AG04449 (cell line): ENCODE results near the gene AIG1.

Experiments
- CTCF ChIA-PET: fragments of 350-600 bp; formaldehyde crosslinking; extraction: SDS; loops from one replicate; lab custom pipeline; 2021; ENCODE audit warnings: antibody characterized with exemption; lab: Yijun Ruan, JAX
- POLR2A ChIA-PET: fragments of 400-600, 350-600 bp; formaldehyde crosslinking; extraction: SDS; loops from one replicate; lab custom pipeline; 2020; ENCODE audit warnings: antibody characterized with exemption, inconsistent platforms; lab: Yijun Ruan, JAX
- DNase-seq: peaks from one replicate; pipeline ENCODE4 v3.0.0-alpha.2; 2010; ENCODE audit warnings: low read depth, low spot score
- H3K4me3 ChIP-seq: 2 replicates; pipeline ENCODE4 v1.5.1; 2011; ENCODE audit warnings: low read depth, mild to moderate bottlenecking, control low read depth, low read length
- CTCF ChIP-seq: IDR thresholded peaks from one replicate; pipeline ENCODE4 v1.5.1; 2011; ENCODE audit warnings: mild to moderate bottlenecking, moderate library complexity, low read length, control low read depth, inconsistent platforms; ENCODE audit not compliant: insufficient read depth; ENCODE audit errors: missing control alignments

AIG1 gene

GRCh38 chr6:143218233-143218632 lies 157.5 kb downstream of the AIG1 start:
- H3K4me3 ChIP-seq = no peak overlapping the region
- CTCF ChIA-PET = interaction anchor here (1.1 kb wide), 1 partner anchor 14 kb away, joined by 3 read pairs; no protein-coding TSS in a partner anchor
- no peak for DNase-seq
- no peak for TF ChIP-seq CTCF
- POLR2A ChIA-PET = no interaction called here

GRCh38 chr6:143221698-143222097 lies 161.0 kb downstream of the AIG1 start:
- DNase-seq = no peak
- ChIA-PET CTCF (no interaction called here), POLR2A (no interaction called here)
- no peak for TF ChIP-seq CTCF
- no peak overlapping the region for H3K4me3 ChIP-seq

- H3K4me3 ChIP-seq = no peak overlapping the region
- ChIA-PET CTCF (interaction anchor here (1.5 kb wide), 1 partner anchor 10 kb away, joined by 4 read pairs; no protein-coding TSS in a partner anchor), POLR2A (no interaction called here)
- no peak for DNase-seq
- TF ChIP-seq CTCF = no peak
Measured at GRCh38 chr6:143222310-143222709, 161.6 kb downstream of the AIG1 start.

GRCh38 chr6:143222801-143223231 lies 162.1 kb downstream of the AIG1 start:
- no peak for DNase-seq
- CTCF ChIA-PET = interaction anchor here (1.5 kb wide), 1 partner anchor 10 kb away, joined by 4 read pairs; no protein-coding TSS in a partner anchor
- POLR2A ChIA-PET = no interaction called here
- no peak for TF ChIP-seq CTCF
- H3K4me3 ChIP-seq = no peak overlapping the region

GRCh38 chr6:143223895-143224294 lies 163.2 kb downstream of the AIG1 start:
- ChIA-PET CTCF (interaction anchor here (1.5 kb wide), 1 partner anchor 9 kb away, joined by 4 read pairs; no protein-coding TSS in a partner anchor), POLR2A (no interaction called here)
- no peak for TF ChIP-seq CTCF
- no peak for DNase-seq
- H3K4me3 ChIP-seq = no peak overlapping the region

- DNase-seq = no peak
- ChIA-PET CTCF (no interaction called here), POLR2A (no interaction called here)
- TF ChIP-seq CTCF = no peak
- H3K4me3 ChIP-seq = no peak overlapping the region
Measured at GRCh38 chr6:143224516-143224915, 163.8 kb downstream of the AIG1 start.
